HepG2 (cell line): ENCODE data around the gene CYP4F12. TPM values are rescaled to one million over a fixed set of nuclear protein-coding genes. Genes with fewer than 3 reads are reported as not detected.
A peak's percentile ranks its signal among the peaks of the same experiment; 100 is the strongest.

Experiments used
- AHR ChIP-seq: IDR thresholded peaks from 2 replicates; pipeline ENCODE4 v1.6.1; 2018; ENCODE audit warnings: missing genetic modification reagents, missing compliant biosample characterization
- KAT7 ChIP-seq: IDR thresholded peaks from 2 replicates; pipeline ENCODE4 v1.6.1; 2018; ENCODE audit warnings: borderline replicate concordance, missing compliant biosample characterization
- KDM1A ChIP-seq: IDR thresholded peaks from 2 replicates; pipeline ENCODE4 v1.6.1; 2016; ENCODE audit warnings: missing compliant biosample characterization
- MYC ChIP-seq: sonication (generic); formaldehyde crosslinking; IDR thresholded peaks from 2 replicates; pipeline ENCODE4 v1.9.0; 2021; ENCODE audit warnings: missing genetic modification reagents, borderline replicate concordance
- NFRKB ChIP-seq: fragments of 450-650 bp; IDR thresholded peaks from 2 replicates; pipeline ENCODE4 v1.6.1; 2017
- NFYB ChIP-seq: sonication (generic); formaldehyde crosslinking; IDR thresholded peaks from 2 replicates; pipeline ENCODE4 v1.4.0; 2020; ENCODE audit warnings: missing genetic modification reagents
- PAF1 ChIP-seq: IDR thresholded peaks from 2 replicates; pipeline ENCODE4 v1.6.1; 2016; ENCODE audit warnings: missing genetic modification reagents, missing compliant biosample characterization
- TARDBP ChIP-seq: sonication (generic); formaldehyde crosslinking; IDR thresholded peaks from 2 replicates; pipeline ENCODE4 v1.8.0; 2022; ENCODE audit warnings: mild to moderate bottlenecking, missing genetic modification reagents
- TCF7 ChIP-seq: sonication (generic); IDR thresholded peaks from 2 replicates; pipeline ENCODE4 v1.6.1; 2016; ENCODE audit warnings: antibody characterized with exemption, low read depth
- ZBTB21 ChIP-seq: sonication (generic); formaldehyde crosslinking; IDR thresholded peaks from 2 replicates; pipeline ENCODE4 v1.4.0; 2020; ENCODE audit warnings: missing genetic modification reagents
- ZIK1 ChIP-seq: sonication (generic); formaldehyde crosslinking; IDR thresholded peaks from 2 replicates; pipeline ENCODE4 v1.5.0; 2020; ENCODE audit warnings: mild to moderate bottlenecking, low read depth, missing genetic modification reagents, borderline replicate concordance
- ZNF446 ChIP-seq: sonication (generic); formaldehyde crosslinking; IDR thresholded peaks from 2 replicates; pipeline ENCODE4 v1.5.0; 2020; ENCODE audit warnings: mild to moderate bottlenecking, missing genetic modification reagents
- ZNF747 ChIP-seq: sonication (generic); formaldehyde crosslinking; IDR thresholded peaks from 2 replicates; pipeline ENCODE4 v1.8.1; 2023; ENCODE audit warnings: missing genetic modification reagents, mild to moderate bottlenecking, borderline replicate concordance
- ZNF850 ChIP-seq: sonication (generic); formaldehyde crosslinking; conservative IDR thresholded peaks from 2 replicates; pipeline ENCODE4 v1.9.0; 2021; ENCODE audit warnings: mild to moderate bottlenecking, missing genetic modification reagents
- ZNF891 ChIP-seq: sonication (generic); formaldehyde crosslinking; IDR thresholded peaks from 2 replicates; pipeline ENCODE4 v1.5.0; 2020; ENCODE audit warnings: mild to moderate bottlenecking, missing genetic modification reagents
- polyA plus RNA-seq, 8 experiments: library from polyadenylated mRNA; depleted of rRNA in 3 of 8; stranded (reverse) in 7 of 8; unstranded in 1 of 8; fragments of >200 nt; fragmentation: Illumina TruSeq in 4 of 8; extraction: Trizol in 4 of 8; gene quantifications; 2 replicates each; pipeline versions ENCODE4 v1.2.1 to v1.2.3, GENCODE V29; 2011 to 2016; ENCODE audit warnings: low read depth in 4 of 8, missing spikeins in 1 of 8, mixed read lengths in 1 of 8; ENCODE audit not compliant: insufficient read depth in 1 of 8
- total RNA-seq, 5 experiments: library from RNA; depleted of rRNA; stranded (reverse); fragments of >200 nt; fragmentation: Illumina TruSeq; extraction: Trizol; gene quantifications; 2 replicates each; pipeline ENCODE4 v1.2.3, GENCODE V29; 2016; ENCODE audit warnings: low read depth in 1 of 5
- TF ChIP-seq, protein P1 (sequence below): sonication (generic); formaldehyde crosslinking; IDR thresholded peaks from 2 replicates; pipeline ENCODE4 v1.9.0; 2021; ENCODE audit warnings: missing genetic modification reagents, borderline replicate concordance
- TF ChIP-seq, protein P2 (sequence below): sonication (generic); formaldehyde crosslinking; IDR thresholded peaks from 2 replicates; pipeline ENCODE4 v1.8.0; 2022; ENCODE audit warnings: mild to moderate bottlenecking, missing genetic modification reagents, moderate library complexity
- TF ChIP-seq, protein P3 (sequence below): sonication (generic); formaldehyde crosslinking; IDR thresholded peaks from 2 replicates; pipeline ENCODE4 v1.8.1; 2022; ENCODE audit warnings: mild to moderate bottlenecking, missing genetic modification reagents
- TF ChIP-seq, protein P4 (sequence below): IDR thresholded peaks from 2 replicates; pipeline ENCODE4 v1.6.1; 2016; ENCODE audit warnings: missing genetic modification reagents, missing compliant biosample characterization
- TF ChIP-seq, protein P5 (sequence below): IDR thresholded peaks from 2 replicates; pipeline ENCODE4 v1.6.1; 2016; ENCODE audit warnings: missing compliant biosample characterization, missing genetic modification reagents, borderline replicate concordance
- TF ChIP-seq, protein P6 (sequence below): sonication (generic); formaldehyde crosslinking; IDR thresholded peaks from 2 replicates; pipeline ENCODE4 v1.8.0; 2022; ENCODE audit warnings: missing genetic modification reagents, mild to moderate bottlenecking, moderate library complexity, borderline replicate concordance
- TF ChIP-seq, protein P7 (sequence below): sonication (generic); formaldehyde crosslinking; IDR thresholded peaks from 2 replicates; pipeline ENCODE4 v1.4.0; 2020; ENCODE audit warnings: missing genetic modification reagents

Gene CYP4F12
- total and polyA plus RNA-seq, 2 of the 13 experiments (the other 11 are each of a cell fraction or from before 2014, with no cell fraction given): 29.9 to 30.8 TPM

DNA sequence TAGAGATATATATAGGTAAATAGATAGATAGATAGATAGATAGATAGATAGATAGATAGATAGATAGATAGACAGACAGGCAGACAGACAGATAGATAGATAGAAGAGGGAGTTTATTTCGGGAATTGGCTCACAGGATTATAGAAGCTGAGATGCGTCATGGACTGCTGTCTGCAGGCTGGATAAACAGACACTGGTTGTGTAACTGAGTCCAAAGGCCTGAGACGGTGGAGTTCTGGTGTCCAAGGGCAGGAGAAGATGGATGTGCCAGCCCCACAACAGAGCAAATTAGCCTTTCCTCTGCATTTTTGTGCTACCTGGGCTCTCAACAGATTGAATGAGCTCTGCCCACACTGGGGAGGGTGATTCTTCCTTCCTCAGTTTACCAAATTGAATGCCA lies 29.5 kb upstream of the CYP4F12 start (continued):
- TF ChIP-seq, protein P1, sequence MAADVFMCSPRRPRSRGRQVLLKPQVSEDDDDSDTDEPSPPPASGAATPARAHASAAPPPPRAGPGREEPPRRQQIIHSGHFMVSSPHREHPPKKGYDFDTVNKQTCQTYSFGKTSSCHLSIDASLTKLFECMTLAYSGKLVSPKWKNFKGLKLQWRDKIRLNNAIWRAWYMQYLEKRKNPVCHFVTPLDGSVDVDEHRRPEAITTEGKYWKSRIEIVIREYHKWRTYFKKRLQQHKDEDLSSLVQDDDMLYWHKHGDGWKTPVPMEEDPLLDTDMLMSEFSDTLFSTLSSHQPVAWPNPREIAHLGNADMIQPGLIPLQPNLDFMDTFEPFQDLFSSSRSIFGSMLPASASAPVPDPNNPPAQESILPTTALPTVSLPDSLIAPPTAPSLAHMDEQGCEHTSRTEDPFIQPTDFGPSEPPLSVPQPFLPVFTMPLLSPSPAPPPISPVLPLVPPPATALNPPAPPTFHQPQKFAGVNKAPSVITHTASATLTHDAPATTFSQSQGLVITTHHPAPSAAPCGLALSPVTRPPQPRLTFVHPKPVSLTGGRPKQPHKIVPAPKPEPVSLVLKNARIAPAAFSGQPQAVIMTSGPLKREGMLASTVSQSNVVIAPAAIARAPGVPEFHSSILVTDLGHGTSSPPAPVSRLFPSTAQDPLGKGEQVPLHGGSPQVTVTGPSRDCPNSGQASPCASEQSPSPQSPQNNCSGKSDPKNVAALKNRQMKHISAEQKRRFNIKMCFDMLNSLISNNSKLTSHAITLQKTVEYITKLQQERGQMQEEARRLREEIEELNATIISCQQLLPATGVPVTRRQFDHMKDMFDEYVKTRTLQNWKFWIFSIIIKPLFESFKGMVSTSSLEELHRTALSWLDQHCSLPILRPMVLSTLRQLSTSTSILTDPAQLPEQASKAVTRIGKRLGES (CRISPR knock-in tag): no peak
- TF ChIP-seq, protein P2, sequence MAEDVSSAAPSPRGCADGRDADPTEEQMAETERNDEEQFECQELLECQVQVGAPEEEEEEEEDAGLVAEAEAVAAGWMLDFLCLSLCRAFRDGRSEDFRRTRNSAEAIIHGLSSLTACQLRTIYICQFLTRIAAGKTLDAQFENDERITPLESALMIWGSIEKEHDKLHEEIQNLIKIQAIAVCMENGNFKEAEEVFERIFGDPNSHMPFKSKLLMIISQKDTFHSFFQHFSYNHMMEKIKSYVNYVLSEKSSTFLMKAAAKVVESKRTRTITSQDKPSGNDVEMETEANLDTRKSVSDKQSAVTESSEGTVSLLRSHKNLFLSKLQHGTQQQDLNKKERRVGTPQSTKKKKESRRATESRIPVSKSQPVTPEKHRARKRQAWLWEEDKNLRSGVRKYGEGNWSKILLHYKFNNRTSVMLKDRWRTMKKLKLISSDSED (CRISPR knock-in tag): no peak
- TF ChIP-seq ZNF747 (CRISPR knock-in tag): no peak
- no peak for TF ChIP-seq KAT7
- no peak for TF ChIP-seq ZBTB21 (CRISPR knock-in tag)
- TF ChIP-seq TARDBP (CRISPR knock-in tag): peak; percentile 37; the same call in 1 of the 2 replicates
- TF ChIP-seq, protein P3, sequence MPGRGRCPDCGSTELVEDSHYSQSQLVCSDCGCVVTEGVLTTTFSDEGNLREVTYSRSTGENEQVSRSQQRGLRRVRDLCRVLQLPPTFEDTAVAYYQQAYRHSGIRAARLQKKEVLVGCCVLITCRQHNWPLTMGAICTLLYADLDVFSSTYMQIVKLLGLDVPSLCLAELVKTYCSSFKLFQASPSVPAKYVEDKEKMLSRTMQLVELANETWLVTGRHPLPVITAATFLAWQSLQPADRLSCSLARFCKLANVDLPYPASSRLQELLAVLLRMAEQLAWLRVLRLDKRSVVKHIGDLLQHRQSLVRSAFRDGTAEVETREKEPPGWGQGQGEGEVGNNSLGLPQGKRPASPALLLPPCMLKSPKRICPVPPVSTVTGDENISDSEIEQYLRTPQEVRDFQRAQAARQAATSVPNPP (CRISPR knock-in tag): no peak
- no peak for TF ChIP-seq AHR (CRISPR knock-in tag)
- no peak for TF ChIP-seq ZNF850 (CRISPR knock-in tag)
- no peak for TF ChIP-seq ZNF446 (CRISPR knock-in tag)
- TF ChIP-seq PAF1 (CRISPR knock-in tag): no peak
- TF ChIP-seq, protein P4, sequence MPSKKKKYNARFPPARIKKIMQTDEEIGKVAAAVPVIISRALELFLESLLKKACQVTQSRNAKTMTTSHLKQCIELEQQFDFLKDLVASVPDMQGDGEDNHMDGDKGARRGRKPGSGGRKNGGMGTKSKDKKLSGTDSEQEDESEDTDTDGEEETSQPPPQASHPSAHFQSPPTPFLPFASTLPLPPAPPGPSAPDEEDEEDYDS (CRISPR knock-in tag): no peak
- no peak for TF ChIP-seq MYC
- TF ChIP-seq KDM1A (CRISPR knock-in tag): no peak
- TF ChIP-seq, protein P5, sequence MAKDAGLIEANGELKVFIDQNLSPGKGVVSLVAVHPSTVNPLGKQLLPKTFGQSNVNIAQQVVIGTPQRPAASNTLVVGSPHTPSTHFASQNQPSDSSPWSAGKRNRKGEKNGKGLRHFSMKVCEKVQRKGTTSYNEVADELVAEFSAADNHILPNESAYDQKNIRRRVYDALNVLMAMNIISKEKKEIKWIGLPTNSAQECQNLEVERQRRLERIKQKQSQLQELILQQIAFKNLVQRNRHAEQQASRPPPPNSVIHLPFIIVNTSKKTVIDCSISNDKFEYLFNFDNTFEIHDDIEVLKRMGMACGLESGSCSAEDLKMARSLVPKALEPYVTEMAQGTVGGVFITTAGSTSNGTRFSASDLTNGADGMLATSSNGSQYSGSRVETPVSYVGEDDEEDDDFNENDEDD (CRISPR knock-in tag): no peak
- no peak for TF ChIP-seq ZNF891 (CRISPR knock-in tag)
- TF ChIP-seq ZIK1: no peak
- TF ChIP-seq, protein P6, sequence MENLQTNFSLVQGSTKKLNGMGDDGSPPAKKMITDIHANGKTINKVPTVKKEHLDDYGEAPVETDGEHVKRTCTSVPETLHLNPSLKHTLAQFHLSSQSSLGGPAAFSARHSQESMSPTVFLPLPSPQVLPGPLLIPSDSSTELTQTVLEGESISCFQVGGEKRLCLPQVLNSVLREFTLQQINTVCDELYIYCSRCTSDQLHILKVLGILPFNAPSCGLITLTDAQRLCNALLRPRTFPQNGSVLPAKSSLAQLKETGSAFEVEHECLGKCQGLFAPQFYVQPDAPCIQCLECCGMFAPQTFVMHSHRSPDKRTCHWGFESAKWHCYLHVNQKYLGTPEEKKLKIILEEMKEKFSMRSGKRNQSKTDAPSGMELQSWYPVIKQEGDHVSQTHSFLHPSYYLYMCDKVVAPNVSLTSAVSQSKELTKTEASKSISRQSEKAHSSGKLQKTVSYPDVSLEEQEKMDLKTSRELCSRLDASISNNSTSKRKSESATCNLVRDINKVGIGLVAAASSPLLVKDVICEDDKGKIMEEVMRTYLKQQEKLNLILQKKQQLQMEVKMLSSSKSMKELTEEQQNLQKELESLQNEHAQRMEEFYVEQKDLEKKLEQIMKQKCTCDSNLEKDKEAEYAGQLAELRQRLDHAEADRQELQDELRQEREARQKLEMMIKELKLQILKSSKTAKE (CRISPR knock-in tag): peak; percentile 57; the same call in 1 of the 2 replicates
- 0 out of 2 replicates have a peak, but pooled peaks have one; percentile 14 for TF ChIP-seq TCF7
- TF ChIP-seq NFRKB: no peak
- TF ChIP-seq, protein P7, sequence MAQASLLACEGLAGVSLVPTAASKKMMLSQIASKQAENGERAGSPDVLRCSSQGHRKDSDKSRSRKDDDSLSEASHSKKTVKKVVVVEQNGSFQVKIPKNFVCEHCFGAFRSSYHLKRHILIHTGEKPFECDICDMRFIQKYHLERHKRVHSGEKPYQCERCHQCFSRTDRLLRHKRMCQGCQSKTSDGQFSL: no peak
- TF ChIP-seq NFYB: no peak
